Measurements from ENCODE around the gene DYNLL1.

DYNLL1 gene

DNA sequence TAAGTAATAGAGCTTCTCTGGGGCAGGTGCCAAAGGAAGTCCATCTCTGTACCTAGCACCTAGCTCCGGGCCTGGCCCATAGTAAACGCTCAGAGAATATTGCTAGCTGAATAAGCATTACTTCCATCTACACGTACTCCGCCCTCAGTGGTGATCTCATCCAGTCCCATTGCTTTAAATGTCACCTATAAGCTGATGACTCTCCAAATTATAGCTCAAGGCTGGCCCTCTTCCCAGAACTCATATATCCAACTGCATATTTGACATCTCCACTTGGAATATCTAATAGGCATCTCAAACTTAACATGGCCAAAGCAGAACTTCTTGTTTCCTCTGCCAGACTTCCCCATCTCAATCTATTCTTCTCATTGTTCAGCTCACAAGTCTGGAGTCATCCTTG lies 6.9 kb upstream of the DYNLL1 start:
- H3K4me3 ChIP-seq (ENCODE audit: low read length), result no peak overlapping the region
- no peaks in the 10 kb centered on the region for H3K79me2 ChIP-seq (ENCODE audit: low read length)
- H3K27ac ChIP-seq (ENCODE audit: low read length), result no peak overlapping the region
- H3K27me3 ChIP-seq (replicated peaks; ENCODE audit: insufficient read depth, low read length), result no peaks in the 10 kb centered on the region
- H3K4me2 ChIP-seq (ENCODE audit: low read depth, low read length), result no peak overlapping the region
- H2AFZ ChIP-seq (ENCODE audit: low read length), result no peak overlapping the region
- H3F3A ChIP-seq (ENCODE audit: insufficient read depth, low read length), result no peaks in the 10 kb centered on the region
- TF ChIP-seq EZH2 (optimal IDR thresholded peaks at IDR 0.05; ENCODE audit: low read depth, low read length) (no peak), EZH2phosphoT487 (IDR thresholded peaks at IDR 0.05; ENCODE audit: low read length) (no peak)
- TF ChIP-seq, protein P1, sequence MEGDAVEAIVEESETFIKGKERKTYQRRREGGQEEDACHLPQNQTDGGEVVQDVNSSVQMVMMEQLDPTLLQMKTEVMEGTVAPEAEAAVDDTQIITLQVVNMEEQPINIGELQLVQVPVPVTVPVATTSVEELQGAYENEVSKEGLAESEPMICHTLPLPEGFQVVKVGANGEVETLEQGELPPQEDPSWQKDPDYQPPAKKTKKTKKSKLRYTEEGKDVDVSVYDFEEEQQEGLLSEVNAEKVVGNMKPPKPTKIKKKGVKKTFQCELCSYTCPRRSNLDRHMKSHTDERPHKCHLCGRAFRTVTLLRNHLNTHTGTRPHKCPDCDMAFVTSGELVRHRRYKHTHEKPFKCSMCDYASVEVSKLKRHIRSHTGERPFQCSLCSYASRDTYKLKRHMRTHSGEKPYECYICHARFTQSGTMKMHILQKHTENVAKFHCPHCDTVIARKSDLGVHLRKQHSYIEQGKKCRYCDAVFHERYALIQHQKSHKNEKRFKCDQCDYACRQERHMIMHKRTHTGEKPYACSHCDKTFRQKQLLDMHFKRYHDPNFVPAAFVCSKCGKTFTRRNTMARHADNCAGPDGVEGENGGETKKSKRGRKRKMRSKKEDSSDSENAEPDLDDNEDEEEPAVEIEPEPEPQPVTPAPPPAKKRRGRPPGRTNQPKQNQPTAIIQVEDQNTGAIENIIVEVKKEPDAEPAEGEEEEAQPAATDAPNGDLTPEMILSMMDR (IDR thresholded peaks at IDR 0.05; ENCODE audit: low read length), result no peak
- no peaks in the 10 kb centered on the region for H3K4me1 ChIP-seq (ENCODE audit: low read length)
- H3K9ac ChIP-seq (ENCODE audit: low read length), result no peak overlapping the region
- no peaks in the 10 kb centered on the region for H3K9me3 ChIP-seq (replicated peaks; ENCODE audit: insufficient read depth, low read length)
- no peak for DNase-seq
- H3K36me3 ChIP-seq (replicated peaks; ENCODE audit: insufficient read depth, low read length), result no peaks in the 10 kb centered on the region
- H4K20me1 ChIP-seq (ENCODE audit: insufficient read depth, low read length), result no peaks in the 10 kb centered on the region
- no peaks in the 10 kb centered on the region for H3K9me2 ChIP-seq (replicated peaks; ENCODE audit: insufficient read depth, low read length)

DNA sequence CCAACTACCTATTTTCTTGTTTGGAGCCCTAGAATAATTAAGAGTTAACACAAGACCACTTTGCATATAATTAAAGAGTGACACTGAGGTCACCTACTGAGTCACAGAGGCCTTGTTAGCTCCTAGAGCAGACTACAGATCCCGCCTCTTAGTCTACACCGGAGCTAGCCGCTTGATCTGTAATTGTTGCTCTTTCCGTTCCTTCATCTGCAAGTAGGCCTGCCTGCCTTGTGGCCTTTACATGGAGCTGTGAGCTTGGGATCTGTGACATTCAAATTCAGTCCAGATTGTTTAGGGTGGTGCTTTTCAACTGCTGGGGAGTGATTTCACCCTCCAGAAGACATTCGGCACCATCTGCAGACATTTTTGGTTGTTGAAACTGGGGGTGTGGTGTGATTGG lies 5.6 kb upstream of the DYNLL1 start:
- no peaks in the 10 kb centered on the region for H3K4me1 ChIP-seq (ENCODE audit: low read length)
- H3K36me3 ChIP-seq (replicated peaks; ENCODE audit: insufficient read depth, low read length), result no peaks in the 10 kb centered on the region
- H3F3A ChIP-seq (ENCODE audit: insufficient read depth, low read length), result no peaks in the 10 kb centered on the region
- H3K27me3 ChIP-seq (replicated peaks; ENCODE audit: insufficient read depth, low read length), result no peaks in the 10 kb centered on the region
- DNase-seq, result no peak
- H3K27ac ChIP-seq (ENCODE audit: low read length), result no peak overlapping the region
- H3K4me3 ChIP-seq (ENCODE audit: low read length), result no peak overlapping the region
- H3K79me2 ChIP-seq (ENCODE audit: low read length), result peaks cover 6% of the 10 kb centered on the region; the same call in 1 of the 2 replicates
- H3K4me2 ChIP-seq (ENCODE audit: low read depth, low read length), result no peak overlapping the region
- no peak overlapping the region for H2AFZ ChIP-seq (ENCODE audit: low read length)
- H3K9me2 ChIP-seq (replicated peaks; ENCODE audit: insufficient read depth, low read length), result no peaks in the 10 kb centered on the region
- TF ChIP-seq, protein P1 (IDR thresholded peaks at IDR 0.05; ENCODE audit: low read length), result no peak
- no peak for TF ChIP-seq EZH2phosphoT487 (IDR thresholded peaks at IDR 0.05; ENCODE audit: low read length)
- no peaks in the 10 kb centered on the region for H3K9me3 ChIP-seq (replicated peaks; ENCODE audit: insufficient read depth, low read length)
- H4K20me1 ChIP-seq (ENCODE audit: insufficient read depth, low read length), result no peaks in the 10 kb centered on the region
- no peak overlapping the region for H3K9ac ChIP-seq (ENCODE audit: low read length)

GRCh38 chr12:120490833-120491512 lies 4.9 kb upstream of the DYNLL1 start:
- Histone ChIP-seq H3K9me2 (replicated peaks; ENCODE audit: insufficient read depth, low read length) (no peaks in the 10 kb centered on the region), H3K4me2 (ENCODE audit: low read depth, low read length) (no peak overlapping the region), H3K27me3 (replicated peaks; ENCODE audit: insufficient read depth, low read length) (no peaks in the 10 kb centered on the region), H3K4me1 (ENCODE audit: low read length) (no peaks in the 10 kb centered on the region), H3K4me3 (ENCODE audit: low read length) (no peak overlapping the region), H3K79me2 (ENCODE audit: low read length) (peaks cover 6% of the 10 kb centered on the region), H2AFZ (ENCODE audit: low read length) (no peak overlapping the region), H3K9me3 (replicated peaks; ENCODE audit: insufficient read depth, low read length) (no peaks in the 10 kb centered on the region), H4K20me1 (ENCODE audit: insufficient read depth, low read length) (no peaks in the 10 kb centered on the region), H3K36me3 (replicated peaks; ENCODE audit: insufficient read depth, low read length) (no peaks in the 10 kb centered on the region), H3K9ac (ENCODE audit: low read length) (no peak overlapping the region), H3F3A (ENCODE audit: insufficient read depth, low read length) (no peaks in the 10 kb centered on the region), H3K27ac (ENCODE audit: low read length) (no peak overlapping the region)
- TF ChIP-seq EZH2phosphoT487 (IDR thresholded peaks at IDR 0.05; ENCODE audit: low read length) (no peak), EZH2 (optimal IDR thresholded peaks at IDR 0.05; ENCODE audit: low read depth, low read length) (no peak)
- TF ChIP-seq, protein P1 (IDR thresholded peaks at IDR 0.05; ENCODE audit: low read length), result no peak
- no peak for DNase-seq

All from MM.1S (cell line).